GM21737 (cell line): ENCODE measurements around the gene ID2.

ENCODE experiments used
- ATAC-seq: cut with Tn5 transposase; IDR thresholded peaks from one replicate; pipeline ENCODE4 v1.9.1; 2021; ENCODE audit warnings: mild to moderate bottlenecking, moderate library complexity; ENCODE audit not compliant: unreplicated experiment

The ID2 gene

GRCh38 chr2:8647462-8647857 lies 34.4 kb upstream of the ID2 start:
- ATAC-seq, result no peak

GRCh38 chr2:8648441-8649213 lies 33.2 kb upstream of the ID2 start:
- ATAC-seq, result no peak

- ATAC-seq, result no peak
These were observed 32.1 kb upstream of the ID2 start for GRCh38 chr2:8649718-8650117.

- ATAC-seq, result no peak
These were observed 31.6 kb upstream of the ID2 start for GRCh38 chr2:8650256-8650655.

- ATAC-seq, result no peak
These were observed 29.0 kb upstream of the ID2 start for GRCh38 chr2:8652774-8653426.

- ATAC-seq, result no peak
These were observed 28.4 kb upstream of the ID2 start for GRCh38 chr2:8653485-8653884.

- ATAC-seq, result no peak
These were observed 27.8 kb upstream of the ID2 start for GRCh38 chr2:8654041-8654440.

GRCh38 chr2:8654483-8654882 lies 27.4 kb upstream of the ID2 start:
- no peak for ATAC-seq

GRCh38 chr2:8656160-8656641 lies 25.7 kb upstream of the ID2 start:
- no peak for ATAC-seq

- no peak for ATAC-seq
These were observed 25.0 kb upstream of the ID2 start for GRCh38 chr2:8656811-8657210.

GRCh38 chr2:8657423-8658062 lies 24.3 kb upstream of the ID2 start:
- no peak for ATAC-seq

- no peak for ATAC-seq
These were observed 23.6 kb upstream of the ID2 start for GRCh38 chr2:8658064-8658862.

GRCh38 chr2:8659092-8659734 lies 22.6 kb upstream of the ID2 start:
- ATAC-seq, result no peak

- no peak for ATAC-seq
These were observed 21.9 kb upstream of the ID2 start for GRCh38 chr2:8659735-8660492.

GRCh38 chr2:8661235-8661634 lies 20.6 kb upstream of the ID2 start:
- no peak for ATAC-seq

GRCh38 chr2:8661736-8662135 lies 20.1 kb upstream of the ID2 start:
- no peak for ATAC-seq

GRCh38 chr2:8662239-8662879 lies 19.5 kb upstream of the ID2 start:
- ATAC-seq, result no peak

GRCh38 chr2:8663997-8664396 lies 17.9 kb upstream of the ID2 start:
- ATAC-seq, result no peak

GRCh38 chr2:8666581-8666980 lies 15.3 kb upstream of the ID2 start:
- ATAC-seq, result no peak
